ENCODE results near the gene CD8B. TPM values are rescaled to one million over a fixed set of nuclear protein-coding genes. Genes with fewer than 3 reads are reported as not detected.

Gene CD8B
- total and polyA plus RNA-seq, 2 experiments from 2014 or later = 0.31 to 0.63 TPM

GRCh38 chr2:86818114-86818801, 43.4 kb downstream of the CD8B start:
- H3K4me2 ChIP-seq = no peak overlapping the region
- no peak for DNase-seq (ENCODE audit: low spot score)
- Mint-ChIP-seq H3K27ac (no peak overlapping the region), H3K9me3 (peaks cover 13% of the 10 kb centered on the region; the same call in 2 of the 3 replicates), H3K27me3 (ENCODE audit: insufficient read depth, low read depth, poor library complexity) (peaks cover 4% of the 10 kb centered on the region), H3K36me3 (ENCODE audit: low read depth) (peaks cover 3% of the 10 kb centered on the region; the same call in 1 of the 3 replicates), H3K4me3 (no peak overlapping the region), H3K4me1 (no peaks in the 10 kb centered on the region; the same call in 2 of the 3 replicates)
- no peaks in the 10 kb centered on the region for H3K79me2 ChIP-seq (replicated peaks; ENCODE audit: insufficient read depth)
- no peaks in the 10 kb centered on the region for H3K9me2 ChIP-seq (ENCODE audit: insufficient read depth)
- no peak for ATAC-seq
- no peak overlapping the region for H3K27ac ChIP-seq (ENCODE audit: low read depth)
- no peaks in the 10 kb centered on the region for H4K20me1 ChIP-seq (replicated peaks; ENCODE audit: insufficient read depth)
- H3F3A ChIP-seq (replicated peaks; ENCODE audit: low read depth) = no peaks in the 10 kb centered on the region
- TF ChIP-seq CTCF (conservative IDR thresholded peaks at IDR 0.05; ENCODE audit: low read depth in 2 of 2) = no peak
- TF ChIP-seq EZH2phosphoT487 (IDR thresholded peaks at IDR 0.05; ENCODE audit: unreplicated experiment) = no peak
- no peak for TF ChIP-seq EZH2 (IDR thresholded peaks at IDR 0.05; ENCODE audit: low read depth, unreplicated experiment)
- TF ChIP-seq CREB1 (CRISPR knock-in tag; IDR thresholded peaks at IDR 0.05; ENCODE audit: low read depth) = no peak
- H3K27me3 ChIP-seq (ENCODE audit: insufficient read depth) = no peaks in the 10 kb centered on the region
- no peak overlapping the region for H3K4me3 ChIP-seq
- H3K36me3 ChIP-seq (ENCODE audit: insufficient read depth) = no peaks in the 10 kb centered on the region
- H3K4me1 ChIP-seq (ENCODE audit: insufficient read depth) = no peaks in the 10 kb centered on the region
- H2AFZ ChIP-seq = no peak overlapping the region

GRCh38 chr2:86815611-86816010, 46.1 kb downstream of the CD8B start:
- Histone ChIP-seq H3K9me2 (ENCODE audit: insufficient read depth) (no peaks in the 10 kb centered on the region), H4K20me1 (replicated peaks; ENCODE audit: insufficient read depth) (no peaks in the 10 kb centered on the region)
- no peak overlapping the region for H3K27ac Mint-ChIP-seq
- TF ChIP-seq CREB1 (CRISPR knock-in tag; IDR thresholded peaks at IDR 0.05; ENCODE audit: low read depth) (no peak), ETS1 (IDR thresholded peaks at IDR 0.05) (no peak), ZNF462 (CRISPR knock-in tag; IDR thresholded peaks at IDR 0.05) (no peak), ZNF331 (CRISPR knock-in tag; IDR thresholded peaks at IDR 0.05; ENCODE audit: low read depth) (no peak), STAT1 (IDR thresholded peaks at IDR 0.05; ENCODE audit: unreplicated experiment) (no peak), JUNB (IDR thresholded peaks at IDR 0.05; ENCODE audit: unreplicated experiment) (no peak), EZH2 (IDR thresholded peaks at IDR 0.05; ENCODE audit: low read depth, unreplicated experiment) (no peak), EZH2phosphoT487 (IDR thresholded peaks at IDR 0.05; ENCODE audit: unreplicated experiment) (no peak), POLR2AphosphoS5 (IDR thresholded peaks at IDR 0.05; ENCODE audit: low read depth) (no peak), NANOG (IDR thresholded peaks at IDR 0.05; ENCODE audit: borderline replicate concordance) (no peak)

More at GRCh38 chr2:86815611-86816010, 46.1 kb downstream of the CD8B start:
- no peaks in the 10 kb centered on the region for H3K36me3 Mint-ChIP-seq (ENCODE audit: low read depth)
- Histone ChIP-seq H3K36me3 (ENCODE audit: insufficient read depth) (no peaks in the 10 kb centered on the region), H2AFZ (no peak overlapping the region), H3K79me2 (replicated peaks; ENCODE audit: insufficient read depth) (no peaks in the 10 kb centered on the region), H3K27ac (ENCODE audit: low read depth) (no peak overlapping the region), H3K4me2 (no peak overlapping the region), H3K4me3 (no peak overlapping the region), H3K4me1 (ENCODE audit: insufficient read depth) (no peaks in the 10 kb centered on the region), H3F3A (replicated peaks; ENCODE audit: low read depth) (no peaks in the 10 kb centered on the region), H3K27me3 (ENCODE audit: insufficient read depth) (no peaks in the 10 kb centered on the region)
- peaks cover 6% of the 10 kb centered on the region; the same call in 2 of the 3 replicates for H3K4me1 Mint-ChIP-seq
- peaks cover 2% of the 10 kb centered on the region for H3K27me3 Mint-ChIP-seq (ENCODE audit: insufficient read depth, low read depth, poor library complexity)
- no peaks in the 10 kb centered on the region for H3K9me3 Mint-ChIP-seq
- H3K4me3 Mint-ChIP-seq = no peak overlapping the region
- ATAC-seq (no peak), DNase-seq (ENCODE audit: low spot score) (no peak)

All from GM23338 (cell line).